Measurements from ENCODE around the gene DNM1.

DNM1 gene

DNA sequence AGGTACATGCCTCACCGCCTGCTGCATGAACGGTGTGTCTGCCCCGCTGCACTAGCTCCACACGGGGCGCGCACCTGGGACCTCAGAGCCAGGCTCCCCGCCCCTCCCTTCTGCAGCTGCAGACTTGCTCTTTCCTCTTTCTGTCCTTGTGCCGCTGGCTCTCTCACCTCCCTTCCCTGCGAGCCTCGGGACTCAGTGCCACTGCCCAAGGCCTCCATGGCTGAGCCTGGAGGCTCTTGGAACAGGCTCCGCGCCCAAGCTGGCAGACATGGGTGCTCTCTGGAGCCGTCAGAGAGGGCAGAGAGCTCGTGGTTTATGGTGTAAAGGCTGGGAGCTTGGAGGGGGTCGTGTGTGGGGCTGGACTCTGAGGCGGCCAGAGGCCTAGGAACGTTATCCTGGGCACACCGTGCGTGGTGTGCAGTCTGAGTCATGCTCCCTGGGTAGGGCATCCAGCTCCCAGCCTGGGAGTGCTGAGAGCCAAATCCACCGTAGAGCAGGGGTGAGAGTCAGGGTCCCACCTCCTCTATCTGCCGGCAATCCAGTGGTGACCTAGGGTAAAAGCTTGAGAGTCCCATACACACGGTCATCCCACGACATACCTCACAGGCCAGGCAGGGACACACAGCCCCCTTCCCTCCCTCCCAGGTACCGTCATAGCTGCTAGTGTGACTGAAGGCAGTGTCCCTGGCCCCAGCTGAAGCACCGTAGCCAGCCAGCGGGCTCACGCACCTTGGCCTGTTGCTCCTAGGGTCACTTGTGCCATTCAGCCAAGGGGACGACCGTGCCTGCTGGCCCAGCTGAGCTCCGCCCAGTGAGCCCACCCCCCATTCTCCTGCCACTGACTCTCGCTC is 50.2 kb downstream of the DNM1 start:
- TF ChIP-seq BHLHE40 (IDR thresholded peaks at IDR 0.05; ENCODE audit: borderline replicate concordance) (no peak), SUZ12 (IDR thresholded peaks at IDR 0.05) (no peak), FOXM1 (IDR thresholded peaks at IDR 0.05; ENCODE audit: borderline replicate concordance) (no peak), LEF1 (IDR thresholded peaks at IDR 0.05; ENCODE audit: borderline replicate concordance) (no peak), L3MBTL2 (conservative IDR thresholded peaks at IDR 0.05) (no peak), FOXK2 (IDR thresholded peaks at IDR 0.05) (no peak), SP1 (IDR thresholded peaks at IDR 0.05) (no peak), CTBP1 (IDR thresholded peaks at IDR 0.05; ENCODE audit: borderline replicate concordance) (no peak)
- DNase-seq (ENCODE audit: extremely low spot score) = no peak
- CTCF ChIA-PET = no interaction called here
- POLR2A ChIA-PET = interaction anchor here (1.6 kb wide), 1 partner anchor 23 kb away, joined by 6 read pairs; the partner anchor contains the start of genes GOLGA2 and SWI5

GRCh38 chr9:128253991-128254346 is 50.8 kb downstream of the DNM1 start:
- no peak for DNase-seq (ENCODE audit: extremely low spot score)
- TF ChIP-seq TARDBP (IDR thresholded peaks at IDR 0.05) (no peak), ZNF384 (IDR thresholded peaks at IDR 0.05) (no peak), FOXM1 (IDR thresholded peaks at IDR 0.05; ENCODE audit: borderline replicate concordance) (no peak), NFRKB (IDR thresholded peaks at IDR 0.05) (no peak), FOXK2 (IDR thresholded peaks at IDR 0.05) (no peak), CTBP1 (IDR thresholded peaks at IDR 0.05; ENCODE audit: borderline replicate concordance) (no peak), SP1 (IDR thresholded peaks at IDR 0.05) (no peak), ELF4 (IDR thresholded peaks at IDR 0.05) (no peak), BHLHE40 (IDR thresholded peaks at IDR 0.05; ENCODE audit: borderline replicate concordance) (no peak), L3MBTL2 (conservative IDR thresholded peaks at IDR 0.05) (no peak), FOXA1 (IDR thresholded peaks at IDR 0.05) (no peak), ARNT (IDR thresholded peaks at IDR 0.05) (no peak), LEF1 (IDR thresholded peaks at IDR 0.05; ENCODE audit: borderline replicate concordance) (no peak), PKNOX1 (IDR thresholded peaks at IDR 0.05) (no peak), HDGF (IDR thresholded peaks at IDR 0.05; ENCODE audit: borderline replicate concordance) (no peak), SUZ12 (IDR thresholded peaks at IDR 0.05) (no peak)
- POLR2A ChIA-PET = interaction anchor here (1.6 kb wide), 1 partner anchor 22 kb away, joined by 6 read pairs; the partner anchor contains the start of genes GOLGA2 and SWI5
- CTCF ChIA-PET = no interaction called here

DNA sequence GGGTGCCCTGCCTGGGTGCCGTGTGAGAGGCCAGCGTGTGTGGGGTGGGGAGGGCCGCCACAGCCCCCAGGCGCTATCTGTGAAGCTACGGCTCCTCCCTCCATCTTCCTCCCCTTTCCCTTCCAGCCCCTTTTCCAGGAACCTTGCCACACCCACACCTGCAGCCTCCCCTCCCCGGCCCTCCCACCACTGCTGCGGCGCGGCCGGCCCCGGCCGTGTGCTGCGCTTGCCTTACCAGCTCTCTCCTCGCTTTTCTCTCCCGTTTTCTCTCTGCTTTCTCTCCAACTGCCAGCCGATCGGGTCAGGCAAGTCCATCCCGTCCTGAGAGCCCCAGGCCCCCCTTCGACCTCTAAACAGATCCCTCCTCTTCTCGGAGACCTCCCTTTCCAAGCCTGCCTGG is 51.2 kb downstream of the DNM1 start:
- ChIA-PET CTCF (interaction anchor here (0.8 kb wide), 1 partner anchor 129 kb away, joined by 3 read pairs; no protein-coding TSS in a partner anchor), POLR2A (interaction anchor here (1.2 kb wide), 1 partner anchor 61 kb away, joined by 4 read pairs; no protein-coding TSS in a partner anchor)
- TF ChIP-seq ZNF384 (IDR thresholded peaks at IDR 0.05) = no peak
- TF ChIP-seq LEF1 (IDR thresholded peaks at IDR 0.05; ENCODE audit: borderline replicate concordance) = no peak
- no peak for TF ChIP-seq SP1 (IDR thresholded peaks at IDR 0.05)
- TF ChIP-seq FOXA1 (IDR thresholded peaks at IDR 0.05) = no peak
- TF ChIP-seq TARDBP (IDR thresholded peaks at IDR 0.05) = no peak
- TF ChIP-seq FOXK2 (IDR thresholded peaks at IDR 0.05) = no peak
- no peak for TF ChIP-seq SUZ12 (IDR thresholded peaks at IDR 0.05)
- no peak for TF ChIP-seq FOXM1 (IDR thresholded peaks at IDR 0.05; ENCODE audit: borderline replicate concordance)
- no peak for TF ChIP-seq BHLHE40 (IDR thresholded peaks at IDR 0.05; ENCODE audit: borderline replicate concordance)
- no peak for TF ChIP-seq CTBP1 (IDR thresholded peaks at IDR 0.05; ENCODE audit: borderline replicate concordance)
- no peak for TF ChIP-seq ARNT (IDR thresholded peaks at IDR 0.05)
- TF ChIP-seq L3MBTL2 (conservative IDR thresholded peaks at IDR 0.05) = no peak
- TF ChIP-seq ELF4 (IDR thresholded peaks at IDR 0.05) = no peak
- no peak for TF ChIP-seq NFRKB (IDR thresholded peaks at IDR 0.05)
- DNase-seq (ENCODE audit: extremely low spot score) = no peak

- ChIA-PET CTCF (interaction anchor here (0.7 to 1.0 kb wide), 5 partner anchors 8 to 130 kb away, joined by 3 to 5 read pairs (median 3); no protein-coding TSS in a partner anchor), POLR2A (interaction anchor here (1.0 to 1.2 kb wide), 2 partner anchors 21 to 62 kb away, joined by 4 to 5 read pairs; partner anchors contain the start of genes GOLGA2 and SWI5)
- TF ChIP-seq ZNF384 (IDR thresholded peaks at IDR 0.05) (no peak), FOXA1 (IDR thresholded peaks at IDR 0.05) (no peak), PKNOX1 (IDR thresholded peaks at IDR 0.05) (no peak), SP1 (IDR thresholded peaks at IDR 0.05) (no peak), ARNT (IDR thresholded peaks at IDR 0.05) (no peak), NFRKB (IDR thresholded peaks at IDR 0.05) (no peak), TARDBP (IDR thresholded peaks at IDR 0.05) (no peak), SUZ12 (IDR thresholded peaks at IDR 0.05) (no peak), FOXK2 (IDR thresholded peaks at IDR 0.05) (no peak), FOXM1 (IDR thresholded peaks at IDR 0.05; ENCODE audit: borderline replicate concordance) (no peak), LEF1 (IDR thresholded peaks at IDR 0.05; ENCODE audit: borderline replicate concordance) (no peak)
- DNase-seq (ENCODE audit: extremely low spot score) = peak; percentile 82
Observed at GRCh38 chr9:128254855-128255759, 51.9 kb downstream of the DNM1 start.

DNA sequence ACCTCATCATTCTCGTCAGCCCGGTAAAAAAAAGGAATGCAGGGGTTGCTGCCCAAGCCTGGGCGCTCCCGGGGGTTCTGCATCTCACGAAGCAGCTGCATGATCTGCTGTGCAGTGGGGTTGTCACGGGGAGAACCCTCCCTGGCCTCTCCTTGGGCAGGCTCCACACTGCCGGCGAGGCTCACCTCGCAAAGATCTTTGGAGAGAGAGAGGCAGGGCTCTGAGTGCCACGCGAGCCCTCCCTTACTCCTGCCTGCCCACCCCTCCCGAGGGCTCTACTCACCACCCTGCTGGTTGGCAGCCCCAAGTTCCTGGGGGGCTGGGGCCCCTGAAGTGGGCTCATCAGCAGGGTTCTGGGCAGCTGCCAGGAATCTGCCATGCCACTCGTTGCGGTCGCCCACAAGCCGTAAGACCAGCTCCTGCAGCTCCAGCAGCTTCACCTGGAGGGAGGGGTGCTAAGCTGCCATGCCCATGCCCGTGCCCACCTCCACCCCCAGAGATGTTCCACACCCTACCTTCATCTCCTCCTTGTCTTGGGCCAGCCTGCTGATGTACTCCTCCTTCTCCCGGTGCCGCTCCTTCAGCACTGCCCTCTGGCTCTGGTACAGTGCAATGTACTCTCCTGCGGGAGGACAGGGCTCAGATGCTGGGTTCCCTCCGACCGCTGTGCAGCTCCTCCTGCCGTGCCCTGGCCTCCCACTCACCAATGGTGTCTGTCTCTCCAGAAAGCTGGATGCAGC is 54.1 kb downstream of the DNM1 start:
- DNase-seq (ENCODE audit: extremely low spot score) = no peak
- ChIA-PET POLR2A (no interaction called here), CTCF (no interaction called here)
- TF ChIP-seq FOXK2 (IDR thresholded peaks at IDR 0.05) (no peak), CTBP1 (IDR thresholded peaks at IDR 0.05; ENCODE audit: borderline replicate concordance) (no peak), TARDBP (IDR thresholded peaks at IDR 0.05) (no peak), NFRKB (IDR thresholded peaks at IDR 0.05) (no peak), SUZ12 (IDR thresholded peaks at IDR 0.05) (no peak), PKNOX1 (IDR thresholded peaks at IDR 0.05) (no peak), FOXA1 (IDR thresholded peaks at IDR 0.05) (no peak), ARNT (IDR thresholded peaks at IDR 0.05) (no peak), LEF1 (IDR thresholded peaks at IDR 0.05; ENCODE audit: borderline replicate concordance) (no peak), BHLHE40 (IDR thresholded peaks at IDR 0.05; ENCODE audit: borderline replicate concordance) (no peak), FOXM1 (IDR thresholded peaks at IDR 0.05; ENCODE audit: borderline replicate concordance) (no peak), L3MBTL2 (conservative IDR thresholded peaks at IDR 0.05) (no peak), ZNF384 (IDR thresholded peaks at IDR 0.05) (no peak), ELF4 (IDR thresholded peaks at IDR 0.05) (no peak), HDGF (IDR thresholded peaks at IDR 0.05; ENCODE audit: borderline replicate concordance) (no peak), SP1 (IDR thresholded peaks at IDR 0.05) (no peak)

All from HEK293T (cell line).